Uterus (tissue), 2 donors: Measurements from ENCODE around the gene NOMO2.
"Not testable (repeated sequence)": the region's sequence is repeated elsewhere in the genome, so short reads cannot be mapped to it uniquely, and the experiment has no call there.

Source experiments
- CTCF ChIP-seq, 4 experiments: fragments of 200-600 bp in 2 of 4; fragments of 450-650 bp in 2 of 4; sonication (generic) in 2 of 4; IDR thresholded peaks; one replicate each; pipeline ENCODE4 v1.5.1; 2016 to 2019; ENCODE audit warnings: antibody characterized with exemption in 4 of 4, mild to moderate bottlenecking in 2 of 4, moderate library complexity in 1 of 4
- POLR2A ChIP-seq, 2 donors: fragments of 450-650 bp; IDR thresholded peaks; one replicate each; pipeline ENCODE4 v1.6.1; 2016; ENCODE audit warnings: antibody characterized with exemption in 2 of 2, mild to moderate bottlenecking in 1 of 2, moderate library complexity in 1 of 2

GRCh38 chr16:18401159-18401558 is 160.7 kb downstream of the NOMO2 start:
- not testable (repeated sequence) for TF ChIP-seq POLR2A, CTCF (IDR thresholded peaks at IDR 0.05)
